Immature natural killer cell (primary cell): ENCODE data around the gene DPP10. TPM values are rescaled to one million over a fixed set of nuclear protein-coding genes. Genes with fewer than 3 reads are reported as not detected.

Source experiments
- DNase-seq, 3 donors: peaks; one replicate each; pipeline ENCODE4 v3.0.0; 2022; ENCODE audit warnings: mixed read lengths in 1 of 3
- H3K27ac Mint-ChIP-seq, 6 donors: one replicate each; pipeline ENCODE4 v1.8.0; 2020; ENCODE audit warnings: mixed read lengths in 6 of 6, mild to moderate bottlenecking in 5 of 6, inconsistent platforms in 4 of 6, moderate library complexity in 3 of 6
- H3K27me3 Mint-ChIP-seq, 3 donors: one replicate each; pipeline ENCODE4 v1.8.0; 2020 to 2021; ENCODE audit warnings: low read depth in 3 of 3, mild to moderate bottlenecking in 3 of 3, mixed read lengths in 3 of 3, moderate library complexity in 3 of 3, inconsistent platforms in 1 of 3
- H3K36me3 Mint-ChIP-seq, 3 donors: one replicate each; pipeline ENCODE4 v1.8.0; 2020; ENCODE audit warnings: mixed read lengths in 3 of 3, inconsistent platforms in 2 of 3, mild to moderate bottlenecking in 2 of 3
- H3K4me1 Mint-ChIP-seq, 2 donors: one replicate each; pipeline ENCODE4 v1.8.0; 2020; ENCODE audit warnings: inconsistent platforms in 2 of 2, mild to moderate bottlenecking in 2 of 2, mixed read lengths in 2 of 2, moderate library complexity in 1 of 2
- H3K4me3 Mint-ChIP-seq, 5 donors: one replicate each; pipeline ENCODE4 v1.8.0; 2020; ENCODE audit warnings: mild to moderate bottlenecking in 5 of 5, mixed read lengths in 5 of 5, inconsistent platforms in 3 of 5, moderate library complexity in 3 of 5
- H3K9me3 Mint-ChIP-seq, 6 donors: one replicate each; pipeline ENCODE4 v1.8.0; 2020; ENCODE audit warnings: mild to moderate bottlenecking in 6 of 6, mixed read lengths in 6 of 6, inconsistent platforms in 4 of 6, moderate library complexity in 3 of 6
- polyA plus RNA-seq, 3 donors: library from polyadenylated mRNA; unstranded; fragments of 300-500 nt; fragmentation: Illumina TruSeq; gene quantifications; one replicate each; pipeline ENCODE4 v1.2.3, GENCODE V29; 2021

Gene DPP10
- polyA plus RNA-seq, 3 donors from 2014 or later, result not detected

GRCh38 chr2:114577657-114578056, 135.2 kb downstream of the DPP10 start:
- no peak overlapping the region for H3K27ac Mint-ChIP-seq
- no peak overlapping the region for H3K4me3 Mint-ChIP-seq
- no peaks in the 10 kb centered on the region for H3K36me3 Mint-ChIP-seq
- H3K4me1 Mint-ChIP-seq, result no peaks in the 10 kb centered on the region
- peaks cover 0 to 8% (median 3%) of the 10 kb centered on the region in 6 donors for H3K9me3 Mint-ChIP-seq
- H3K27me3 Mint-ChIP-seq, result peaks cover 0 to 4% (median 4%) of the 10 kb centered on the region in 3 donors
- no peak for DNase-seq

- Mint-ChIP-seq H3K4me1 (no peaks in the 10 kb centered on the region), H3K36me3 (no peaks in the 10 kb centered on the region), H3K4me3 (no peak overlapping the region), H3K27me3 (peaks cover 0 to 4% (median 4%) of the 10 kb centered on the region in 3 donors), H3K9me3 (peaks cover 0 to 7% (median 3%) of the 10 kb centered on the region in 6 donors), H3K27ac (no peak overlapping the region)
- no peak for DNase-seq
These were observed 137.1 kb downstream of the DPP10 start for GRCh38 chr2:114579542-114579941.

- peaks cover 0 to 7% (median 0%) of the 10 kb centered on the region in 3 donors for H3K27me3 Mint-ChIP-seq
- H3K27ac Mint-ChIP-seq, result no peak overlapping the region
- no peaks in the 10 kb centered on the region for H3K4me1 Mint-ChIP-seq
- H3K9me3 Mint-ChIP-seq, result peaks cover 0 to 7% (median 3%) of the 10 kb centered on the region in 6 donors
- no peak overlapping the region for H3K4me3 Mint-ChIP-seq
- no peaks in the 10 kb centered on the region for H3K36me3 Mint-ChIP-seq
- DNase-seq, result no peak
These were observed 138.2 kb downstream of the DPP10 start for GRCh38 chr2:114580691-114581090.

GRCh38 chr2:114598329-114598728, 155.9 kb downstream of the DPP10 start:
- Mint-ChIP-seq H3K9me3 (peaks cover 0 to 4% (median 0%) of the 10 kb centered on the region in 6 donors), H3K27me3 (no peaks in the 10 kb centered on the region), H3K4me3 (no peak overlapping the region), H3K36me3 (no peaks in the 10 kb centered on the region), H3K4me1 (no peaks in the 10 kb centered on the region), H3K27ac (no peak overlapping the region)
- no peak for DNase-seq

- Mint-ChIP-seq H3K27me3 (no peaks in the 10 kb centered on the region), H3K36me3 (no peaks in the 10 kb centered on the region), H3K9me3 (peaks cover 0 to 16% (median 3%) of the 10 kb centered on the region in 6 donors), H3K27ac (no peak overlapping the region), H3K4me1 (no peaks in the 10 kb centered on the region), H3K4me3 (no peak overlapping the region)
- no peak for DNase-seq
These were observed 166.8 kb downstream of the DPP10 start for GRCh38 chr2:114609203-114609602.

- no peaks in the 10 kb centered on the region for H3K36me3 Mint-ChIP-seq
- no peak overlapping the region for H3K4me3 Mint-ChIP-seq
- H3K27ac Mint-ChIP-seq, result no peak overlapping the region
- H3K9me3 Mint-ChIP-seq, result peaks cover 0 to 16% (median 2%) of the 10 kb centered on the region in 6 donors
- H3K27me3 Mint-ChIP-seq, result no peaks in the 10 kb centered on the region
- DNase-seq, result no peak
- H3K4me1 Mint-ChIP-seq, result no peaks in the 10 kb centered on the region
These were observed 167.4 kb downstream of the DPP10 start for GRCh38 chr2:114609801-114610200.

- H3K4me3 Mint-ChIP-seq, result no peak overlapping the region
- no peaks in the 10 kb centered on the region for H3K27me3 Mint-ChIP-seq
- peaks cover 0 to 16% (median 2%) of the 10 kb centered on the region in 6 donors for H3K9me3 Mint-ChIP-seq
- no peaks in the 10 kb centered on the region for H3K4me1 Mint-ChIP-seq
- no peak for DNase-seq
- no peaks in the 10 kb centered on the region for H3K36me3 Mint-ChIP-seq
- H3K27ac Mint-ChIP-seq, result no peak overlapping the region
These were observed 168.2 kb downstream of the DPP10 start for GRCh38 chr2:114610677-114611076.

- H3K4me3 Mint-ChIP-seq, result no peak overlapping the region
- no peak for DNase-seq
- no peaks in the 10 kb centered on the region for H3K4me1 Mint-ChIP-seq
- peaks cover 0 to 15% (median 2%) of the 10 kb centered on the region in 6 donors for H3K9me3 Mint-ChIP-seq
- no peak overlapping the region for H3K27ac Mint-ChIP-seq
- H3K36me3 Mint-ChIP-seq, result no peaks in the 10 kb centered on the region
- H3K27me3 Mint-ChIP-seq, result peaks cover 0 to 3% (median 0%) of the 10 kb centered on the region in 3 donors
These were observed 172.2 kb downstream of the DPP10 start for GRCh38 chr2:114614592-114614991.

- H3K27me3 Mint-ChIP-seq, result peaks cover 0 to 2% (median 0%) of the 10 kb centered on the region in 3 donors
- no peak overlapping the region for H3K27ac Mint-ChIP-seq
- H3K4me3 Mint-ChIP-seq, result no peak overlapping the region
- H3K36me3 Mint-ChIP-seq, result no peaks in the 10 kb centered on the region
- H3K9me3 Mint-ChIP-seq, result peaks cover 0 to 7% (median 3%) of the 10 kb centered on the region in 6 donors
- DNase-seq, result no peak
- H3K4me1 Mint-ChIP-seq, result no peaks in the 10 kb centered on the region
These were observed 186.0 kb downstream of the DPP10 start for GRCh38 chr2:114628481-114628880.

- Mint-ChIP-seq H3K27ac (no peak overlapping the region), H3K9me3 (peaks cover 0 to 8% (median 3%) of the 10 kb centered on the region in 6 donors), H3K36me3 (no peaks in the 10 kb centered on the region), H3K27me3 (peaks cover 0 to 2% (median 0%) of the 10 kb centered on the region in 3 donors), H3K4me1 (no peaks in the 10 kb centered on the region), H3K4me3 (no peak overlapping the region)
- no peak for DNase-seq
These were observed 188.7 kb downstream of the DPP10 start for GRCh38 chr2:114631146-114631545.

- no peak overlapping the region for H3K27ac Mint-ChIP-seq
- H3K4me3 Mint-ChIP-seq, result no peak overlapping the region
- H3K27me3 Mint-ChIP-seq, result no peaks in the 10 kb centered on the region
- no peaks in the 10 kb centered on the region for H3K4me1 Mint-ChIP-seq
- no peaks in the 10 kb centered on the region for H3K36me3 Mint-ChIP-seq
- peaks cover 0 to 8% (median under 1%) of the 10 kb centered on the region in 6 donors for H3K9me3 Mint-ChIP-seq
- DNase-seq, result no peak
These were observed 199.8 kb downstream of the DPP10 start for GRCh38 chr2:114642166-114642770.

GRCh38 chr2:114642988-114643553, 200.6 kb downstream of the DPP10 start:
- Mint-ChIP-seq H3K27me3 (no peaks in the 10 kb centered on the region), H3K27ac (no peak overlapping the region), H3K36me3 (no peaks in the 10 kb centered on the region), H3K4me3 (no peak overlapping the region), H3K4me1 (no peaks in the 10 kb centered on the region), H3K9me3 (peaks cover 0 to 8% (median 3%) of the 10 kb centered on the region in 6 donors)
- no peak for DNase-seq

GRCh38 chr2:114651933-114652332, 209.5 kb downstream of the DPP10 start:
- H3K4me3 Mint-ChIP-seq, result no peak overlapping the region
- no peak for DNase-seq
- H3K27me3 Mint-ChIP-seq, result peaks cover 0 to 3% (median 0%) of the 10 kb centered on the region in 3 donors
- no peak overlapping the region for H3K27ac Mint-ChIP-seq
- H3K4me1 Mint-ChIP-seq, result no peaks in the 10 kb centered on the region
- peaks cover 0 to 17% (median 5%) of the 10 kb centered on the region in 6 donors for H3K9me3 Mint-ChIP-seq
- no peaks in the 10 kb centered on the region for H3K36me3 Mint-ChIP-seq

GRCh38 chr2:114659880-114660279, 217.4 kb downstream of the DPP10 start:
- no peaks in the 10 kb centered on the region for H3K36me3 Mint-ChIP-seq
- H3K27ac Mint-ChIP-seq, result no peak overlapping the region
- no peak for DNase-seq
- H3K4me1 Mint-ChIP-seq, result peaks cover 0 to 1% of the 10 kb centered on the region in 2 donors
- H3K9me3 Mint-ChIP-seq, result peaks cover 3 to 30% (median 12%) of the 10 kb centered on the region in 6 donors
- H3K27me3 Mint-ChIP-seq, result peaks cover 0 to 3% (median 3%) of the 10 kb centered on the region in 3 donors
- H3K4me3 Mint-ChIP-seq, result no peak overlapping the region
